ENCODE results near the gene TRIM39.
A peak's percentile ranks its signal among the peaks of the same experiment; 100 is the strongest.

The TRIM39 gene

GRCh38 chr6:30344191-30344867 is 17.6 kb downstream of the TRIM39 start:
- Mint-ChIP-seq H3K27ac (no peak overlapping the region), H3K4me1 (ENCODE audit: low read depth) (peaks cover 10% of the 10 kb centered on the region), H3K27me3 (ENCODE audit: low read depth) (peaks cover 10% of the 10 kb centered on the region), H3K4me3 (no peak overlapping the region), H3K9me3 (no peaks in the 10 kb centered on the region), H3K36me3 (ENCODE audit: low read depth) (peaks cover 37% of the 10 kb centered on the region)

GRCh38 chr6:30344868-30345671 is 18.3 kb downstream of the TRIM39 start, which contains the start of gene RPP21:
Gene RPP21 (plus strand): TSS chr6:30345156. CDS start chr6:30345172, 16 bp downstream.
- Mint-ChIP-seq H3K4me3 (peak within 1 kb of the TSS; percentile 88), H3K36me3 (ENCODE audit: low read depth) (peaks cover 34% of the 10 kb centered on the region), H3K27me3 (ENCODE audit: low read depth) (peaks cover 17% of the 10 kb centered on the region), H3K9me3 (no peaks in the 10 kb centered on the region), H3K4me1 (ENCODE audit: low read depth) (peaks cover 11% of the 10 kb centered on the region), H3K27ac (peak within 1 kb of the TSS; percentile 83)

GRCh38 chr6:30345852-30346251 is 19.1 kb downstream of the TRIM39 start:
- Mint-ChIP-seq H3K4me3 (peak overlapping the region; percentile 88), H3K9me3 (no peaks in the 10 kb centered on the region), H3K27me3 (ENCODE audit: low read depth) (peaks cover 22% of the 10 kb centered on the region), H3K36me3 (ENCODE audit: low read depth) (peaks cover 30% of the 10 kb centered on the region), H3K4me1 (ENCODE audit: low read depth) (peaks cover 15% of the 10 kb centered on the region), H3K27ac (peak overlapping the region; percentile 74)

- Mint-ChIP-seq H3K27ac (no peak overlapping the region), H3K4me1 (ENCODE audit: low read depth) (peaks cover 17% of the 10 kb centered on the region), H3K4me3 (no peak overlapping the region)
These were observed 22.2 kb downstream of the TRIM39 start for GRCh38 chr6:30348957-30349356.

GRCh38 chr6:30349421-30350177 is 22.9 kb downstream of the TRIM39 start:
- peaks cover 18% of the 10 kb centered on the region for H3K36me3 Mint-ChIP-seq (ENCODE audit: low read depth)
- no peak overlapping the region for H3K4me3 Mint-ChIP-seq
- peaks cover 17% of the 10 kb centered on the region for H3K4me1 Mint-ChIP-seq (ENCODE audit: low read depth)
- no peak overlapping the region for H3K27ac Mint-ChIP-seq
- H3K27me3 Mint-ChIP-seq (ENCODE audit: low read depth): peaks cover 53% of the 10 kb centered on the region
- no peaks in the 10 kb centered on the region for H3K9me3 Mint-ChIP-seq

More at GRCh38 chr6:30348957-30349356, 22.2 kb downstream of the TRIM39 start:
- Mint-ChIP-seq H3K27me3 (ENCODE audit: low read depth) (peaks cover 50% of the 10 kb centered on the region), H3K9me3 (no peaks in the 10 kb centered on the region), H3K36me3 (ENCODE audit: low read depth) (peaks cover 18% of the 10 kb centered on the region)

GRCh38 chr6:30350524-30350923 is 23.8 kb downstream of the TRIM39 start:
- peaks cover 62% of the 10 kb centered on the region for H3K27me3 Mint-ChIP-seq (ENCODE audit: low read depth)
- H3K36me3 Mint-ChIP-seq (ENCODE audit: low read depth): peaks cover 18% of the 10 kb centered on the region
- no peak overlapping the region for H3K27ac Mint-ChIP-seq
- H3K9me3 Mint-ChIP-seq: no peaks in the 10 kb centered on the region
- no peak overlapping the region for H3K4me3 Mint-ChIP-seq
- peaks cover 17% of the 10 kb centered on the region for H3K4me1 Mint-ChIP-seq (ENCODE audit: low read depth)

GRCh38 chr6:30352550-30352949 is 25.8 kb downstream of the TRIM39 start:
- Mint-ChIP-seq H3K4me1 (ENCODE audit: low read depth) (peaks cover 12% of the 10 kb centered on the region), H3K27ac (no peak overlapping the region), H3K4me3 (no peak overlapping the region), H3K36me3 (ENCODE audit: low read depth) (peaks cover 3% of the 10 kb centered on the region), H3K27me3 (ENCODE audit: low read depth) (peaks cover 73% of the 10 kb centered on the region), H3K9me3 (no peaks in the 10 kb centered on the region)

GRCh38 chr6:30355281-30355680 is 28.6 kb downstream of the TRIM39 start:
- Mint-ChIP-seq H3K9me3 (no peaks in the 10 kb centered on the region), H3K4me1 (ENCODE audit: low read depth) (peaks cover 10% of the 10 kb centered on the region), H3K36me3 (ENCODE audit: low read depth) (no peaks in the 10 kb centered on the region), H3K27me3 (ENCODE audit: low read depth) (peaks cover 80% of the 10 kb centered on the region), H3K27ac (no peak overlapping the region), H3K4me3 (no peak overlapping the region)

GRCh38 chr6:30356536-30356935 is 29.8 kb downstream of the TRIM39 start:
- peaks cover 5% of the 10 kb centered on the region for H3K4me1 Mint-ChIP-seq (ENCODE audit: low read depth)
- H3K36me3 Mint-ChIP-seq (ENCODE audit: low read depth): no peaks in the 10 kb centered on the region
- peaks cover 85% of the 10 kb centered on the region for H3K27me3 Mint-ChIP-seq (ENCODE audit: low read depth)
- H3K9me3 Mint-ChIP-seq: no peaks in the 10 kb centered on the region
- no peak overlapping the region for H3K4me3 Mint-ChIP-seq
- H3K27ac Mint-ChIP-seq: no peak overlapping the region

- Mint-ChIP-seq H3K36me3 (ENCODE audit: low read depth) (no peaks in the 10 kb centered on the region), H3K9me3 (no peaks in the 10 kb centered on the region), H3K4me1 (ENCODE audit: low read depth) (peaks cover 5% of the 10 kb centered on the region), H3K27ac (no peak overlapping the region), H3K27me3 (ENCODE audit: low read depth) (peaks cover 82% of the 10 kb centered on the region), H3K4me3 (peak overlapping the region; percentile 73)
These were observed 31.2 kb downstream of the TRIM39 start for GRCh38 chr6:30357678-30358540.

GRCh38 chr6:30359276-30359675 is 32.5 kb downstream of the TRIM39 start:
- Mint-ChIP-seq H3K27me3 (ENCODE audit: low read depth) (peaks cover 86% of the 10 kb centered on the region), H3K4me1 (ENCODE audit: low read depth) (peaks cover 5% of the 10 kb centered on the region), H3K4me3 (no peak overlapping the region), H3K36me3 (ENCODE audit: low read depth) (no peaks in the 10 kb centered on the region), H3K9me3 (no peaks in the 10 kb centered on the region), H3K27ac (no peak overlapping the region)

GRCh38 chr6:30360139-30360538 is 33.4 kb downstream of the TRIM39 start:
- H3K36me3 Mint-ChIP-seq (ENCODE audit: low read depth): no peaks in the 10 kb centered on the region
- peaks cover 5% of the 10 kb centered on the region for H3K4me1 Mint-ChIP-seq (ENCODE audit: low read depth)
- H3K27me3 Mint-ChIP-seq (ENCODE audit: low read depth): peaks cover 85% of the 10 kb centered on the region
- H3K4me3 Mint-ChIP-seq: no peak overlapping the region
- no peaks in the 10 kb centered on the region for H3K9me3 Mint-ChIP-seq
- no peak overlapping the region for H3K27ac Mint-ChIP-seq

- Mint-ChIP-seq H3K27me3 (ENCODE audit: low read depth) (peaks cover 91% of the 10 kb centered on the region), H3K9me3 (no peaks in the 10 kb centered on the region), H3K4me1 (ENCODE audit: low read depth) (peaks cover 5% of the 10 kb centered on the region), H3K4me3 (no peak overlapping the region), H3K27ac (no peak overlapping the region), H3K36me3 (ENCODE audit: low read depth) (no peaks in the 10 kb centered on the region)
These were observed 34.9 kb downstream of the TRIM39 start for GRCh38 chr6:30361661-30362060.

GRCh38 chr6:30363459-30363858 is 36.7 kb downstream of the TRIM39 start:
- Mint-ChIP-seq H3K27ac (no peak overlapping the region), H3K27me3 (ENCODE audit: low read depth) (peaks cover 85% of the 10 kb centered on the region), H3K36me3 (ENCODE audit: low read depth) (no peaks in the 10 kb centered on the region), H3K9me3 (no peaks in the 10 kb centered on the region), H3K4me3 (no peak overlapping the region), H3K4me1 (ENCODE audit: low read depth) (no peaks in the 10 kb centered on the region)
